Tibial nerve (tissue), 4 donors: ENCODE measurements around the gene NBAS. TPM values are rescaled to one million over a fixed set of nuclear protein-coding genes. Genes with fewer than 3 reads are reported as not detected.

ENCODE experiments used
- DNase-seq, 2 donors: peaks; one replicate each; pipeline ENCODE4 v3.0.0-alpha.2; 2019; ENCODE audit warnings: low spot score in 2 of 2
- H3K27ac ChIP-seq, 4 donors: fragments of 200-600 bp; sonication (generic) in 3 of 4; one replicate each; pipeline ENCODE4 v1.5.1; 2017 to 2019; ENCODE audit warnings: mild to moderate bottlenecking in 1 of 4
- H3K27me3 ChIP-seq, 2 donors: fragments of 200-600 bp; sonication (generic) in 1 of 2; one replicate each; pipeline versions ENCODE4 v1.5.1 to v1.6.0; 2017 to 2019
- H3K36me3 ChIP-seq, 3 donors: fragments of 200-600 bp; sonication (generic); one replicate each; pipeline ENCODE4 v1.5.1; 2018 to 2019
- H3K4me1 ChIP-seq, 4 donors: fragments of 200-600 bp; sonication (generic) in 3 of 4; one replicate each; pipeline ENCODE4 v1.5.1; 2017 to 2019
- H3K4me3 ChIP-seq, 4 donors: fragments of 200-600 bp; sonication (generic) in 3 of 4; one replicate each; pipeline ENCODE4 v1.5.1; 2017 to 2019; ENCODE audit warnings: mild to moderate bottlenecking in 1 of 4, moderate library complexity in 1 of 4
- H3K9me3 ChIP-seq, 4 donors: fragments of 200-600 bp; sonication (generic) in 3 of 4; one replicate each; pipeline ENCODE4 v1.5.1; 2017 to 2019
- CTCF ChIP-seq, 5 experiments: fragments of 200-600 bp in 3 of 5; fragments of 450-650 bp in 2 of 5; sonication (generic) in 3 of 5; IDR thresholded peaks; one replicate each; pipeline ENCODE4 v1.5.1; 2016 to 2019; ENCODE audit warnings: antibody characterized with exemption in 5 of 5, mild to moderate bottlenecking in 3 of 5, moderate library complexity in 2 of 5
- EP300 ChIP-seq, 2 donors: sonication (generic); formaldehyde crosslinking; IDR thresholded peaks; one replicate each; pipeline ENCODE4 v1.6.1; 2017; ENCODE audit warnings: antibody characterized with exemption in 2 of 2, mild to moderate bottlenecking in 1 of 2
- POLR2A ChIP-seq, 2 donors: fragments of 450-650 bp; IDR thresholded peaks; one replicate each; pipeline ENCODE4 v1.6.1; 2017; ENCODE audit warnings: antibody characterized with exemption in 2 of 2, mild to moderate bottlenecking in 2 of 2, moderate library complexity in 2 of 2
- WGBS, 2 donors: methylation state at CpG; one replicate each; pipeline ENCODE4 v1.1.5; 2018; 5-methylcytosine and 5-hydroxymethylcytosine counted together
- total RNA-seq, 4 donors: library from RNA; depleted of rRNA; stranded (reverse); fragments of >200 nt; gene quantifications; one replicate each; pipeline ENCODE4 v1.1.0, GENCODE V29; 2016

Gene NBAS
- total RNA-seq, 4 donors from 2014 or later: 49.0 to 59.1 (median 55.1) TPM

- Histone ChIP-seq H3K4me3 (no peak overlapping the region), H3K27me3 (no peaks in the 10 kb centered on the region), H3K27ac (no peak overlapping the region), H3K9me3 (no peaks in the 10 kb centered on the region), H3K4me1 (no peaks in the 10 kb centered on the region), H3K36me3 (no peaks in the 10 kb centered on the region)
- WGBS, 2 donors: 81 to 86% methylated on average over 3 of the region's 3 CpGs
- DNase-seq: no peak
- TF ChIP-seq POLR2A (IDR thresholded peaks at IDR 0.05) (no peak), CTCF (IDR thresholded peaks at IDR 0.05) (no peak), EP300 (IDR thresholded peaks at IDR 0.05) (no peak)
Measured at GRCh38 chr2:15571729-15572128, 10.6 kb upstream of the NBAS start.

DNA sequence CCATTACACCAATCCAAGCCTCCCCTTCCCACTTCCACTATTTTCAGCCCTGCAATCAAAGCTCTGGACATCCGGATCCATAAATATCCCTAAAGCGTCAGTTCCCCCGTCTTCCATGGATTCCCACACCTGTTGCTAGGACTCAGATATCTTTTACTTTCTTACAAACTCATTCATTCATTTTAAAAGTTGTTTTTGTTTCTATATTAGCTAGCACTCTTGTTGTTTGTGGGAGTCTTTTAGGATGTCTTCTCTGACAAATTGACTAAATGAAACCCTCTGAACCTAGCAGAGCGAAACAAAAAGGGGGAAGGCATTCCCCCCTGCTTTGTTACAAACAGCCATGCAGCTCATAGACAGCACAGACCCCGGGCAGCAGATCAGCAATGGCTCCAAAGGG is 9.0 kb upstream of the NBAS start:
- no peaks in the 10 kb centered on the region for H3K27me3 ChIP-seq
- H3K4me3 ChIP-seq: no peak overlapping the region
- WGBS, 2 donors: 34 to 43% methylated on average over 5 of the region's 5 CpGs

DNA sequence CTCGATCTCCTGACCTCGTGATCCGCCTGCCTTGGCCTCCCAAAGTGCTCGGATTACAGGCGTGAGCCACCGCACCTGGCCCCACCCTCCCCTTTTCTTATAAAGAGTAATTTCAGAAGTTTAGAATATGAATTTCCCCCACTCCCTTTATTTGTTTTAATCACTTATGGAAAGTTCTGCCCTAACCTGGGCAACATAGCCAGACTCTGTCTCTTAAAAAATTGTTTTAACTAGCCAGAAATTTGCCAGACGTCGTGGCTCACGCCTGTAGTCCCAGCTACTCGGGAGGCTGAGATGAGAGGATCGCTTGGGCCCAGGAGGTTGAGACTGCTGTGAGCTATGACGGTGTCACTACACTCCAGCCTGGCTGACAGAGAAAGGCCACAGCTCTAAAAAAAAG is 7.7 kb upstream of the NBAS start:
- TF ChIP-seq POLR2A (IDR thresholded peaks at IDR 0.05) (no peak), EP300 (IDR thresholded peaks at IDR 0.05) (no peak), CTCF (IDR thresholded peaks at IDR 0.05) (no peak)
- DNase-seq: no peak
- Histone ChIP-seq H3K36me3 (no peaks in the 10 kb centered on the region), H3K9me3 (no peaks in the 10 kb centered on the region), H3K4me1 (no peaks in the 10 kb centered on the region), H3K27ac (no peak overlapping the region), H3K27me3 (no peaks in the 10 kb centered on the region), H3K4me3 (no peak overlapping the region)
- 95 to 96% methylated on average over 12 of the region's 12 CpGs for WGBS, 2 donors

More for the DNA sequence above, 9.0 kb upstream of the NBAS start:
- DNase-seq: no peak
- Histone ChIP-seq H3K4me1 (no peaks in the 10 kb centered on the region), H3K9me3 (no peaks in the 10 kb centered on the region), H3K36me3 (no peaks in the 10 kb centered on the region), H3K27ac (no peak overlapping the region)
- TF ChIP-seq EP300 (IDR thresholded peaks at IDR 0.05): no peak
- TF ChIP-seq CTCF (IDR thresholded peaks at IDR 0.05): no peak
- TF ChIP-seq POLR2A (IDR thresholded peaks at IDR 0.05): no peak

GRCh38 chr2:15566912-15567311 is 5.8 kb upstream of the NBAS start:
- Histone ChIP-seq H3K27me3 (no peaks in the 10 kb centered on the region), H3K36me3 (no peaks in the 10 kb centered on the region), H3K4me3 (no peak overlapping the region), H3K27ac (no peak overlapping the region), H3K9me3 (no peaks in the 10 kb centered on the region), H3K4me1 (peaks cover 0 to 7% (median 0%) of the 10 kb centered on the region in 4 donors)
- no peak for DNase-seq
- WGBS, 2 donors: 90 to 91% methylated on average over 6 of the region's 6 CpGs
- TF ChIP-seq CTCF (IDR thresholded peaks at IDR 0.05): no peak
- TF ChIP-seq POLR2A (IDR thresholded peaks at IDR 0.05): no peak

- no peak overlapping the region for H3K27ac ChIP-seq
Measured at GRCh38 chr2:15565994-15566671, 5.0 kb upstream of the NBAS start.

More at GRCh38 chr2:15565994-15566671, 5.0 kb upstream of the NBAS start:
- DNase-seq: no peak
- WGBS, 2 donors: 39 to 44% methylated on average over 2 of the region's 2 CpGs
- Histone ChIP-seq H3K4me3 (no peak overlapping the region), H3K4me1 (peaks cover 0 to 9% (median 0%) of the 10 kb centered on the region in 4 donors), H3K36me3 (no peaks in the 10 kb centered on the region), H3K27me3 (no peaks in the 10 kb centered on the region), H3K9me3 (no peaks in the 10 kb centered on the region)
- no peak for TF ChIP-seq CTCF (IDR thresholded peaks at IDR 0.05)
- TF ChIP-seq EP300 (IDR thresholded peaks at IDR 0.05): no peak
- TF ChIP-seq POLR2A (IDR thresholded peaks at IDR 0.05): no peak
